NCI-H2227 treated with DMSO at 0.1 percent for 48 hours (cell line): ENCODE measurements around the gene JAZF1.

Experiments
- DNase-seq: peaks from one replicate; lab custom pipeline; 2025; lab: John Stamatoyannopoulos, UW

Gene JAZF1

GRCh38 chr7:28075674-28076358 lies 104.8 kb downstream of the JAZF1 start:
- DNase-seq: no peak

- no peak for DNase-seq
Measured at GRCh38 chr7:28072876-28073514, 107.6 kb downstream of the JAZF1 start.

DNA sequence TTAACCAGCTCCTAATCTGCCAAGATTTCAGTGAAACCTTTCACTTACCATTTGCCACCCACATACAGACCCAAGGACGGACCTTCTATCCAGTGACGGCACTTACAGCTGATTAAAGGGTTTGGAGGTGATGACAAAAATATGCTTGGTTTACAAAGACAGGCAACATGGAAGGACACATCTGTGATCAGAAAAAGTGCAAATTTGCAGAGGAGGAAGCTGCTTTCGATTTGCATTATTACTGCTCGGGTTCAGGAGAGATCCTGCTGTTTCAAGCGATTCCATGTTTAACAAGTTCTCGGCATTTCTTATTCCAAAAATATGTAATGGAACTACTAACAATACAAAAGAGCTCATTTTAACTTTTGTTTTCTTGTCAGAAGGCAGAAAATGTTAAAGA lies 109.0 kb downstream of the JAZF1 start:
- DNase-seq: no peak

- no peak for DNase-seq
Measured at GRCh38 chr7:28070297-28071055, 110.1 kb downstream of the JAZF1 start.

GRCh38 chr7:28069807-28070206 lies 110.8 kb downstream of the JAZF1 start:
- DNase-seq: no peak

DNA sequence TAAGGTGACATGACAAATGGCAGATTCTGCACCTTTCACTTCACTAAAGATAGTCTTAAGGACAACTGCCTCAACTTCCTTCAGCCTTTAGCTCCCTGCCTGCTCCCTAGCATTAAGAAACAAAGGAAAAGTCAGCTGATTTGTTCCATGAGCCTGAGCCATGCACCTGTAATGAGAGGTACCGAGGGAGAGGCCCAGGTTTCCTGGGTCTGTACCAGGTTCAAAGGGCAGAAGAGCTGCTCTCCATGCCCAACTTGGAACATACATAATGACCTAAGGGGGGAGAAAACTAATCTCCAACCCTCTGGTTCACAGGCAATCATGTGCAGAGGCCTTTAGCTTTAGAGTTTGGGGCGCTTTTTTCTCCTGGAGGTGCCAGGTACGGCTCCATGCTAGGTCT lies 111.2 kb downstream of the JAZF1 start:
- no peak for DNase-seq

DNA sequence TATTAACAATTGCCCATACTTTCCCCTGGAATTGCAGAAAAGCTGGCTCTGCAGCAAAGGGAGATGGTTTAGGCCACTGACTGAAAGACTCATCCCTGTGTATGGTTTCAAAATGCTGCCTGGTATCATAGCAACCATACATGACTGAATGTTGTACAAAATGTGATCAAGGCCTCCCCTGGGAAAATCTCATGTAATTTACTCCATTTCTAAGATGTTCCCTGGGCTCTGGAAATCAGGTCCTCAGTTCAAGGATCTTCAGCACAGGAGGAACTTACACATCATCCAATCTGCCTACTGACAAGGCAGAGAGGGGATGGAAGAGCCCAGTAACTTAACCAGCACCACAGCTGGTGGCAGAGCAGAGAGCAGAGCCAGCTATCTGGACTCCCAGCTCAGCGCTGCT lies 111.8 kb downstream of the JAZF1 start:
- DNase-seq: no peak

DNA sequence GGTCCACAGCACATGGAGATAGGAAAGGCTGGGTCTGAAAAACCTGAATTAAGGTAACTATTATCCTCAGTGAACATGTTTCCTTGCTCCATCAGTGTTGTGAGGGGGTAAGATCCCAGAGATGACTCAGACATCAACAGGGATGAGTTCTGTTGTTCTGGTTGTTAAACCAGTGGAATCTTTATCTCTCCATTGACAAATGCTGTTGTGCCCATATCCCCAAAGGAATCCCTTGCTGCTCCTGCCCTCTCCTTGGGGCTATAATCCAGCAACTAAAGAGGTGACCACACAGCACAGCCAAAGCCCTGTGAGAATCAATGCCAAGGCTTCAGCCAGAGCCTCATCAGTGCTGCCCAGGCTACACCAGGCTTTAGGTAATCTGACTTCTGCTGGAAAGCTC lies 113.4 kb downstream of the JAZF1 start:
- no peak for DNase-seq

DNA sequence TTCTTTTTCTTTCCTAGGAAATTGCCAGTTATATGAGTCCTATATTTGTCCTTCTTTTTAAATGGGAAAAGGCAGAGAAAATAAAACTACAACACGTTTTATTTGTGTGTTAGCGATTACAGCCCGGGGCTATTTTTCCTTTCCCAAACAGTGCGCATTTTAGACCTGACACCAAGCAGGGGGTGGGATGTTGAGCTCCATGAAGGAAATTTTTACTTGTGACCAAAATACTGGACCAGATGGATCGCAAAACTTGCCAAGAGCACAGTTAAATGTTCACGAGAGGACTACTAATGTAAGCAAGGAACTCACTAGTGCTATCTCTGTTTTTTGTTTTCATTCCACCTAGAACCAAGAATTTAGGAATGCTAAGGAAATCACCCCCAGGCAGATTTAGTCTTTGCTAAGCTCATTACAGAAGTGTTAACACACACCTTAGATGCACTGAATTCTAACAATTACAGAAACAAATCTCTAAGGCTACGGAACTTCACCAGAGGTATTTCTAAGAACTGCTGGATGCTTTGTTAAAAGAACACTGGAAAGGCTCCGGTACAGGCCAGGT lies 114.8 kb downstream of the JAZF1 start:
- no peak for DNase-seq

GRCh38 chr7:28065308-28065707 lies 115.3 kb downstream of the JAZF1 start:
- no peak for DNase-seq

DNA sequence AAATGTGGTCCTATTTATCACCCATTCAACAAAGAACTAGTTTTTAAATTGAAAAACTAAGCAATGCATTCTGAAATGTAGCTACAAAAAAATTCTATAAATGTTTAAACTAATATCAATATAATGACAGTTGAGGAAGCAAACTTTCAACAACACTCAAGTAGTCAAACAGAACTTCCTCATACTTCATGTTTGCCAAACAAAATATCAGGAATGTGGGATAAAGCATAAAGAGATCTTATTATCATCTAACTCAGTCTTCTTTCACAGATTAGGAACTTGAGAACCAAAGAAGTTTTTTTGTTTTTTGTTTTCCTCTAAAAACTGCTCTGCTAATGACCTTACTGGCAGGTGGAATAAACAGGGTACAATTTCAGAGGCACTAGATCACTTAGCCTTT lies 116.2 kb downstream of the JAZF1 start:
- DNase-seq: no peak

GRCh38 chr7:28062197-28062991 lies 118.2 kb downstream of the JAZF1 start:
- DNase-seq: peak; percentile 68

- no peak for DNase-seq
Measured at GRCh38 chr7:28061824-28062196, 118.8 kb downstream of the JAZF1 start.

DNA sequence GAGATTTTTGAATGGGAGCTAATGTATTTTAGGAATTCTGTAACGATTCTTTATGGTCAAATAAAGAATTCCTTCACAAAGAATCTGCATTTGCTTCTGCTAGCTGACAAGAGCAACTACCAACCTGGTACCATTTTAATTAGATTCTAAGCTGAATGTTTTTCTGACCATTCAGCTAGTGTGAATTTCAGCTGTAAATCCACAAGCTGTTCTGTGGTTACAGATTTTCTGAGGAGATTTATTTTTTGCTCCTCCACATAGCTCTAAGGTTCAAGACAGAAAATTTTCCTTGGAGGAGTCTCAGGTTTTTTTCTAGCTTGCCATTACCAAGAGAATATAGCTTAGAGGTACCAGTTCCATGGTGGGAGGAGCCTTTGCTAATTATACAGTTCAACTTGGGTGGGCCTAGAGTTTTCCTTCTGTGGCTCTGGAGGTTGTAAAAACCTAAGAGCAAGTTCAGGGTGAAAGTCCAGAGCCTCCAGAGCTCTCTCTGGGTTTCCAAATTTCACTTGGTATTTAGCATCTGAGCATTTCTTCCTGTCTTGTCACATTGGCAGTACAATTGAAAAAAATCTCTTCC lies 120.1 kb downstream of the JAZF1 start:
- no peak for DNase-seq

GRCh38 chr7:28055161-28055544 lies 125.4 kb downstream of the JAZF1 start:
- no peak for DNase-seq

DNA sequence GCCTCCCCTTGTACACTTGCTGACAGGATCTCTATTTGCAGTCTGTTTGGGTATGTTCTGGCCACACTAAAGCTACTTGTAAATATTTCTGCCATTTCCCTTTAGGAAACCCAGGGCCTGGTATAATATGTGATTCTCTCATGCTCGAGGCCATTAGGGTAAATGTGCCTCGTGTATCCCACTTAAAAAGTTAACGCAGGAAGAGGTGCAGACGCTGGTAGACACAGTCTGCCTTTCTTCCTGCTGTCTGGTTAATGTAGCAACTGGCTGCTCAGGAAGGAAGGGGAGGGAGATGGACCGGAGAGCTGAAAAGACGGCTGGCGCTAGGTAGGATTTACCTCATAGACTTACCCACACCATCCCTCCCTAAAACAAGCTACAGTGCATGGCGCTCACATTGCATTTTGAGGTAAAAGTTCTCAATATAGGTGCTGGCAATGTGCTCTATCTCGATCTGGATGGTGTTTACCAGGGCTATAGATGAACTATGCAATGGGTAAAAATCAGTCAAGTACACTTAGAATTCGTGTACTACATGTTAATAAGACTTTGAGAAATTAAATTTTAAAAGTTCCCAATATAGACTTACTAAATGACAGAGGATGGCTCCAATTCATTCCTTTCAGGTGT lies 125.9 kb downstream of the JAZF1 start:
- no peak for DNase-seq

DNA sequence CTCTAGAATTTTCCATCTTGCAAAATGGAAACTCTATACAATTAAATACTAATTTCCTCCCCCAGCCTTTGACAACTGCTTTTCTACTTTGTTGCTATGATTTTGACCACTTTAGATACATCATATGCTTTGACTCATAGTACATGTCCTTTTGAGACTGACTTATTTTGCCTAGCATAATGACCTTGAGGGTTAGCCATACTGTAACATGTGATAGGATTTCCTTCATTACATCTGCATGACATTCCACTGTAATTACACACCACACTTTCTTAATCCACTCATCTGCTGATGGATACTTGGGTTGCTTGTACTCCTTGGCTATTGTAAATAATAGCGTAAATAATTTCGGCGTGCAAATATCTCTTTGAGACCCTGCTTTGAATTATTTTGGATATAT lies 127.7 kb downstream of the JAZF1 start:
- DNase-seq: no peak

GRCh38 chr7:28048694-28049093 lies 131.9 kb downstream of the JAZF1 start:
- no peak for DNase-seq

DNA sequence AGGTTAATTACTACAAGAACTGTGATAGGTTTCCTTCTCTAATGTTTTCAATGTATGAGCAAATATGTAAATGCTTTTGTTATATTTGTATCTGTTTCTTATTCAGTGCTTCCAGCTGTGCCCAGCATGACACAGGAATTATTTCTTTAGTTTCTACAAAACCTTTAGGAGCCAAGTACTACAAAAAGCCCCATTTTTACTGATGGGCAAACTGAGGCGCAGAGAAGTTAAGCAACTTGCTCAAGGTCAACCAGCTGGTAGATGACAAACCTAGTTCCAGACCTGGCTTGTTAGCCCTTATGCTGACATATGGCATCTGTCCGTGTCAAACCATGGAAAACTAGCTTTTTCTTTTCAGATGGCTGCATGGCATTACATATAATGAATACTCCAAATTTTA lies 134.6 kb downstream of the JAZF1 start:
- DNase-seq: no peak

DNA sequence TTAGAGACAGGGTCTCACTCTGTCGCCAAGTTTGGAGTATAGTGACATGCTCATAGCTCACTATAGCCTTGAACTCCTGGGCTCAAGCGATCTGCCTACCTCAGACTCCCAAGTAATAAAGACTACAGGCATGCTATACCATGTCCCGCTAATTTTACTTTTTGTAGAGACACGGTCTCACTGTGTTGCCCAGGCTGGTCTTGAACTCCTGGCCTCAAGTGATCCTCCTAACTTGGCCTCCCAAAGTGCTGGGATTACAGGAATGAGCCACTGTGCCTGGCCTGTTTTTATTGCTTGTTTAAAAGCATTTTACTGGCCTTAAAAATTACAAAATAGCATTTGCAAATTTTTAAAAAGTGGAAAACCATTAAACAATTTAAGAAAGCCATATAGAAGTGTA lies 135.0 kb downstream of the JAZF1 start:
- no peak for DNase-seq

DNA sequence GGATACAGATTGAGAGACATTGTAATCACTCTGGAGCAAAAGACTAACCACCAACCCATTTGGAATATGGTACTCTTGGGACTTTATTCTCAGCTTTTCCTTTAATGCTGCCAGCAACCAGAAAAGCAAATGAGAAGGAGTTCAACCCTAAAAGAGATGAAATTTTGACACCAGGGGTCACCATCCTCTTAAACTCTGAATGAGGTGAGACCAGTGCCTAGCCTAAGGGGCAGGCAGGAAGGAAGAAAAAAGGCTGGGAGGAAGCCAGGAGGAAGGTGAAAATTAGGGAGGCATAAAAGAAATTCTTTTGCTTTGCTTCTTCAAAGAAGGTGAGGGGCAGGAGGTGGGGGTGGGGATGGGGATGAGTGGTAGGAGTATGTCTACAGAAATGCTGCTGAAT lies 135.8 kb downstream of the JAZF1 start:
- DNase-seq: no peak
